Natural killer cell (primary cell): ENCODE data around the gene RNF135. TPM values are rescaled to one million over a fixed set of nuclear protein-coding genes. Genes with fewer than 3 reads are reported as not detected.

ENCODE experiments used
- ATAC-seq, 3 donors: fragments of 150-1000 bp in 2 of 3; fragments of 200-7000 bp in 1 of 3; cut with Tn5 transposase; 1 replicate in 1 of 3; 2 replicates in 2 of 3; pipeline ENCODE4 v1.10.0; 2021; ENCODE audit warnings: mild to moderate bottlenecking in 2 of 3, moderate library complexity in 2 of 3
- DNase-seq, 2 donors: peaks; one replicate each; pipeline versions ENCODE4 v3.0.0 to v3.0.0-alpha.2; 2013 to 2021; ENCODE audit warnings: mixed read lengths in 1 of 2
- H3K27ac ChIP-seq: one replicate; pipeline ENCODE4 v1.5.1; 2013; ENCODE audit warnings: mild to moderate bottlenecking, low read length
- H3K27me3 ChIP-seq: one replicate; pipeline ENCODE4 v1.6.1; 2013; ENCODE audit warnings: low read length; ENCODE audit not compliant: control insufficient read depth, insufficient read depth
- H3K36me3 ChIP-seq: one replicate; pipeline ENCODE4 v1.6.1; 2013; ENCODE audit warnings: low read length; ENCODE audit not compliant: control insufficient read depth, insufficient read depth
- H3K4me1 ChIP-seq: one replicate; pipeline ENCODE4 v1.6.1; 2013; ENCODE audit warnings: low read length; ENCODE audit not compliant: control insufficient read depth, insufficient read depth
- H3K4me3 ChIP-seq: one replicate; pipeline ENCODE4 v1.5.1; 2013; ENCODE audit warnings: low read length
- H3K9me3 ChIP-seq: one replicate; pipeline ENCODE4 v1.6.1; 2013; ENCODE audit warnings: low read length; ENCODE audit not compliant: control insufficient read depth, insufficient read depth
- H3K27ac Mint-ChIP-seq, 2 donors: one replicate each; pipeline ENCODE4 v1.8.0; 2022; ENCODE audit warnings: mild to moderate bottlenecking in 2 of 2, mixed read lengths in 2 of 2, moderate library complexity in 1 of 2
- H3K27me3 Mint-ChIP-seq, 2 donors: one replicate each; pipeline ENCODE4 v1.8.0; 2022; ENCODE audit warnings: low read depth in 2 of 2, mixed read lengths in 2 of 2
- H3K36me3 Mint-ChIP-seq: one replicate; pipeline ENCODE4 v1.8.0; 2022; ENCODE audit warnings: mixed read lengths
- H3K4me1 Mint-ChIP-seq, 2 donors: one replicate each; pipeline ENCODE4 v1.8.0; 2022; ENCODE audit warnings: mixed read lengths in 2 of 2
- H3K4me3 Mint-ChIP-seq: one replicate; pipeline ENCODE4 v1.8.0; 2022; ENCODE audit warnings: mild to moderate bottlenecking, moderate library complexity, mixed read lengths
- H3K9me3 Mint-ChIP-seq, 2 donors: one replicate each; pipeline ENCODE4 v1.8.0; 2022; ENCODE audit warnings: mixed read lengths in 2 of 2
- CTCF ChIP-seq: fragments of 200-600 bp; IDR thresholded peaks from one replicate; pipeline ENCODE4 v1.8.0; 2022; ENCODE audit warnings: antibody characterized with exemption
- WGBS: methylation state at CpG from one replicate; pipeline ENCODE4 v1.1.7; 2013; ENCODE audit warnings: missing lambda C conversion rate; ENCODE audit not compliant: insufficient coverage; 5-methylcytosine and 5-hydroxymethylcytosine counted together
- intact Hi-C: fragments of 100-400 bp; cut with micrococcal nuclease; formaldehyde crosslinking; loops from one replicate; pipeline ENCODE4 v1.14.2; 2022
- total RNA-seq, 4 donors: library from RNA; stranded (reverse); fragments of 120-200 nt in 1 of 4; gene quantifications; one replicate each; pipeline versions ENCODE4 v1.2.3 to v1.2.4, GENCODE V29; 2013 to 2022

The RNF135 gene
- total RNA-seq, 3 donors from 2014 or later (not counting 1 experiment from before 2014, with no cell fraction given), result 8.8 to 13.5 (median 11.7) TPM

- H3K36me3 ChIP-seq, result peaks cover 32% of the 10 kb centered on the region
- H3K27ac Mint-ChIP-seq, result no peak overlapping the region
- no peaks in the 10 kb centered on the region for H3K27me3 ChIP-seq
- no peak for ATAC-seq
- H3K9me3 ChIP-seq, result no peaks in the 10 kb centered on the region
- no peaks in the 10 kb centered on the region for H3K27me3 Mint-ChIP-seq
- H3K27ac ChIP-seq, result no peak overlapping the region
- no peak for DNase-seq
- no peaks in the 10 kb centered on the region for H3K9me3 Mint-ChIP-seq
- H3K4me1 ChIP-seq, result no peaks in the 10 kb centered on the region
- H3K36me3 Mint-ChIP-seq, result peaks cover 13% of the 10 kb centered on the region
- intact Hi-C loops, result no loop called here
- H3K4me3 Mint-ChIP-seq, result no peak overlapping the region
- TF ChIP-seq CTCF, result no peak
- 96% methylated on average over 6 of the region's 6 CpGs for WGBS
- H3K4me3 ChIP-seq, result no peak overlapping the region
- H3K4me1 Mint-ChIP-seq, result no peaks in the 10 kb centered on the region
These were observed 26.4 kb downstream of the RNF135 start for GRCh38 chr17:30997270-30997669.

GRCh38 chr17:30997842-30998241, 27.0 kb downstream of the RNF135 start:
- Histone ChIP-seq H3K9me3 (no peaks in the 10 kb centered on the region), H3K36me3 (peaks cover 32% of the 10 kb centered on the region), H3K4me1 (no peaks in the 10 kb centered on the region), H3K27me3 (no peaks in the 10 kb centered on the region), H3K27ac (no peak overlapping the region), H3K4me3 (no peak overlapping the region)
- WGBS, result 94% methylated on average over 5 of the region's 5 CpGs
- Mint-ChIP-seq H3K36me3 (peaks cover 13% of the 10 kb centered on the region), H3K27ac (no peak overlapping the region), H3K9me3 (no peaks in the 10 kb centered on the region), H3K4me3 (no peak overlapping the region), H3K27me3 (no peaks in the 10 kb centered on the region), H3K4me1 (no peaks in the 10 kb centered on the region)
- intact Hi-C loops, result no loop called here
- no peak for DNase-seq
- no peak for ATAC-seq
- TF ChIP-seq CTCF, result no peak

- no peaks in the 10 kb centered on the region for H3K27me3 Mint-ChIP-seq
- peaks cover 0 to 11% of the 10 kb centered on the region in 2 donors for H3K4me1 Mint-ChIP-seq
- Histone ChIP-seq H3K4me1 (no peaks in the 10 kb centered on the region), H3K9me3 (no peaks in the 10 kb centered on the region), H3K27ac (no peak overlapping the region), H3K27me3 (no peaks in the 10 kb centered on the region), H3K36me3 (peaks cover 28% of the 10 kb centered on the region), H3K4me3 (no peak overlapping the region)
- no peak for TF ChIP-seq CTCF
- intact Hi-C loops, result no loop called here
- 92% methylated on average over 7 of the region's 7 CpGs for WGBS
- no peaks in the 10 kb centered on the region for H3K9me3 Mint-ChIP-seq
- DNase-seq (no peak), ATAC-seq (no peak)
- no peak overlapping the region for H3K27ac Mint-ChIP-seq
- peaks cover 13% of the 10 kb centered on the region for H3K36me3 Mint-ChIP-seq
- no peak overlapping the region for H3K4me3 Mint-ChIP-seq
These were observed 31.2 kb downstream of the RNF135 start for GRCh38 chr17:31002047-31002446.

GRCh38 chr17:31003225-31003866, 32.5 kb downstream of the RNF135 start:
- Mint-ChIP-seq H3K9me3 (no peaks in the 10 kb centered on the region), H3K27me3 (no peaks in the 10 kb centered on the region), H3K36me3 (peaks cover 6% of the 10 kb centered on the region), H3K27ac (no peak overlapping the region), H3K4me1 (peaks cover 11 to 22% of the 10 kb centered on the region in 2 donors), H3K4me3 (no peak overlapping the region)
- Histone ChIP-seq H3K9me3 (no peaks in the 10 kb centered on the region), H3K4me3 (no peak overlapping the region), H3K36me3 (peaks cover 18% of the 10 kb centered on the region), H3K4me1 (peaks cover 4% of the 10 kb centered on the region), H3K27ac (no peak overlapping the region), H3K27me3 (no peaks in the 10 kb centered on the region)
- 100% methylated on average over 1 of the region's 5 CpGs for WGBS
- intact Hi-C loops, result no loop called here
- DNase-seq (no peak), ATAC-seq (no peak)
- no peak for TF ChIP-seq CTCF
